NCI-H2196 (cell line): ENCODE results near the gene LGR4.
"Not testable (repeated sequence)": the region's sequence is repeated elsewhere in the genome, so short reads cannot be mapped to it uniquely, and the experiment has no call there.

Experiments used
- DNase-seq: peaks from one replicate; lab custom pipeline; 2025; ENCODE audit not compliant: unreplicated experiment; lab: John Stamatoyannopoulos, UW

The LGR4 gene, protein sequence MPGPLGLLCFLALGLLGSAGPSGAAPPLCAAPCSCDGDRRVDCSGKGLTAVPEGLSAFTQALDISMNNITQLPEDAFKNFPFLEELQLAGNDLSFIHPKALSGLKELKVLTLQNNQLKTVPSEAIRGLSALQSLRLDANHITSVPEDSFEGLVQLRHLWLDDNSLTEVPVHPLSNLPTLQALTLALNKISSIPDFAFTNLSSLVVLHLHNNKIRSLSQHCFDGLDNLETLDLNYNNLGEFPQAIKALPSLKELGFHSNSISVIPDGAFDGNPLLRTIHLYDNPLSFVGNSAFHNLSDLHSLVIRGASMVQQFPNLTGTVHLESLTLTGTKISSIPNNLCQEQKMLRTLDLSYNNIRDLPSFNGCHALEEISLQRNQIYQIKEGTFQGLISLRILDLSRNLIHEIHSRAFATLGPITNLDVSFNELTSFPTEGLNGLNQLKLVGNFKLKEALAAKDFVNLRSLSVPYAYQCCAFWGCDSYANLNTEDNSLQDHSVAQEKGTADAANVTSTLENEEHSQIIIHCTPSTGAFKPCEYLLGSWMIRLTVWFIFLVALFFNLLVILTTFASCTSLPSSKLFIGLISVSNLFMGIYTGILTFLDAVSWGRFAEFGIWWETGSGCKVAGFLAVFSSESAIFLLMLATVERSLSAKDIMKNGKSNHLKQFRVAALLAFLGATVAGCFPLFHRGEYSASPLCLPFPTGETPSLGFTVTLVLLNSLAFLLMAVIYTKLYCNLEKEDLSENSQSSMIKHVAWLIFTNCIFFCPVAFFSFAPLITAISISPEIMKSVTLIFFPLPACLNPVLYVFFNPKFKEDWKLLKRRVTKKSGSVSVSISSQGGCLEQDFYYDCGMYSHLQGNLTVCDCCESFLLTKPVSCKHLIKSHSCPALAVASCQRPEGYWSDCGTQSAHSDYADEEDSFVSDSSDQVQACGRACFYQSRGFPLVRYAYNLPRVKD

DNA sequence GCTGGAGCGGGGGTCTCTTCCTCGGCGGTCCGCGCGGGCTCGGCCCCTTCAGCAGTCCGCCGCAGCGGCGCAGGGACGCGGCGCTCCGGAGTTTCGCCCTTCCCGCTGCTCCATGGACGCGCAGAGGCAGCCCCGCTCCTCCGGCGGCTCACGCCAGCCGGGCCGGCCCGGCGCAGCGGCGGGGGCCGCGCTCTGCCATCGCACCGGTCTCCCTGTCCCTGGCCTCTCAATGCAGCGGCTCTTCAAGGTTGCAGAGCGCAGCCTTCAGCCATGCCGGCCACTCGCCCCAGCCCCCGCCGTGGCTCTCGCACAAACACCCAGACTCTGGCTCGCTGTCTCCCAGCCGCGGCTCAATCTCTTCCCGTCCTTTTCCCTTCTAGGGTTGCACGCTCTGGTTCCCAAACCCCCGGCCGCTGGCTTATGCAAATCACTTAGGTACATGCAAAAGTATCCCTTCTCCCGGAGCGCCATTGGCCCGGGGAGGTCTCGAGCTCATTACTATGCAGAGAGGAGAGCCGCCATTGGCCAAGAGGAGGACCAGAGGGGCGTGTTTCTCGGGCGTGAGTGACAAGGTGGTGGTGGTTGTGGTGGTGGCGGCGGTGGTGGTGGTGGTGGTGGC lies at the start of gene LGR4:
Gene LGR4 (minus strand): TSS at position 393 of the 619 bp plus-strand sequence. CDS start 488 bp downstream, outside the sequence.
- peak; percentile 93 for DNase-seq

DNA sequence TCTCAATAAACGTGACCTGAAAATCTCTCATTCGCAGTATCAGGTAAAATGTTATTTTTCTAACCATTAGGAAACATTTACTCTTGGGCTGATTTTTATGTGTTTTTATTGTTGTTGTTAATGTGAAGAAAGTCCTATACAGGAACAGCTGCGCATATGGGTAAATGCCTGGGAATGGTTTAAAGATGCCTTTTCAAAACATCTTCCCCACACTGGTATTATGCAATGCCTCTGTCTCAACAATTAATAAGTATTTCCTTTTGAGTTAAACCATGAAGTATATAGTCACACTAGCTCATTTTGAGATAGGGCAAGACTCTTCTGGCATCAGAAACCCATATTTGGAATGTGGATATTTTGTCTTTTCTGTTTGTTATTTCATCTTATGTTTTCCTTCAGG lies 47.6 kb upstream of the LGR4 start:
- DNase-seq: no peak

DNA sequence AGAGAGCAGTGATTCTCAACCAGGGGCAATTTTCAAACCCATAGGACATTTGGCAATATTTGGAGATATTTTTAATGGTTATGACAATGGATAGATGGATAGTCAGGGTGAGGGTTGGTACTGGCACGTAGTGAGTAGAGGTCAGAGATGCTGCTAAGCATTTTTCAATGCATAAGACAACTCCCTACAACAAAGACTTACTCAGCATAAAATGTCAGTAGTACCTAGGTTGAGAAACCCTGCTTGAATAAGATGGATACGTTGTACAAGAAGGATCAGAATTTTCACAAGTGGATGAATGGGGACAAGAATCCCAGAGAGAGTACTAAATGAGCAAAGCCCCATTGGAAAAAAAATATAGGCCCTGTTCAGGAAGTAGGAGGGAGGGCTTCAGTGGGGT lies 45.9 kb upstream of the LGR4 start:
- no peak for DNase-seq

DNA sequence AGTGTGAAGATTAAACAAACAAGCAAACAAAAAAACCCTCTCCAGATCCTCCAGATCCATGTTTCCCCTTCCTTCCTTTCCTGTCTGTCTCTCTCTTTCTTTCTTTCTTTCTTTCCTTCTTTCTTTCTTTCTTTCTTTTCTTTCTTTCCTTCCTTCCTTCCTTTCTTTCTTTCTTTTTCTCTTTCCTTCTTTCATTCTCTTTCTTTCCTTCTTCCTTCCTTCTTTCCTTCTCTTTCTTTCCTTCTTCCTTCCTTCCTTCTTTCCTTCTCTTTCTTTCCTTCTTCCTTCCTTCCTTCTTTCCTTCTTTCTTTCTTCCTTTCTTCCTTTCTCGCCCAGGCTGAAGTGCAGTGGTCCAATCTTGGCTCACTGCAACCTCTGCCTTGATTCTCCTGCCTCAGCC lies 44.9 kb upstream of the LGR4 start:
- DNase-seq: not testable (repeated sequence)

DNA sequence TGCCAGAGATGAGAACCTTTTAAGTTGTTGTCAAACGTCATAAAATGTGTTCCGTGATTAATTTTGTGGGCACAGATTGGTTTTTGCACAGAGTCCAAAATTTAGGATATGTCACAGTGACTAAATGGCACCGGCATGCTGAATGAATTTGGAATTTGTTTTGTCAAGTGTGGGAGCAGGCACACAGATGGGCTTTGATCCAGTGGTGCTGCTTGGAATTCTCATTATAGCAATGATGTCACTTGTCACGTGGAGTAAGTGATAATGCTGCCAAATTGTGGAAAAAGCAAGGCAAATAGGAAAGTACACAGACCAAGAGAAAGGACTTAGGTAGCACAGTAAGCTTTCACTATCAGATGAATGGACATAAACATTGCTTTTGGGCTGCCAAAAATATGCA lies 42.0 kb upstream of the LGR4 start:
- DNase-seq: no peak

DNA sequence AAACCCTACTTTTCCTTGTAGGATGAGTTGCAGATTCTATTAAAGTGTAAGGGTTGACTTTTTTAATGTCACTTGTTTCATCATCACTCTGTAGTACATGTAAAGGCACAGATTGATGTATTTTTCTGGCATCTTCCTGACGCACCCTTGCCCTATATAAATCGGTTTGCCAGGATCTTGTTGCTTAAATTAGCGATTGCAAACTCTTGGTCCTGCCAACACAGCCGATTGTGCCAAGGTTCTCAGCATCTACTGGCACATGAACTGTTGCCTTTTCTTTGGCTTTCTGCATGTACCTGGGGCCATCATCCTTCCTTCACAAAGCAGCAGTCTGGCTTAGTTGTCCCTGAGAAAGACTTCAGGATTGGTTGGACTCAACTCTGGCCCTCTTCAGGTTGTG lies 41.5 kb upstream of the LGR4 start:
- DNase-seq: no peak

DNA sequence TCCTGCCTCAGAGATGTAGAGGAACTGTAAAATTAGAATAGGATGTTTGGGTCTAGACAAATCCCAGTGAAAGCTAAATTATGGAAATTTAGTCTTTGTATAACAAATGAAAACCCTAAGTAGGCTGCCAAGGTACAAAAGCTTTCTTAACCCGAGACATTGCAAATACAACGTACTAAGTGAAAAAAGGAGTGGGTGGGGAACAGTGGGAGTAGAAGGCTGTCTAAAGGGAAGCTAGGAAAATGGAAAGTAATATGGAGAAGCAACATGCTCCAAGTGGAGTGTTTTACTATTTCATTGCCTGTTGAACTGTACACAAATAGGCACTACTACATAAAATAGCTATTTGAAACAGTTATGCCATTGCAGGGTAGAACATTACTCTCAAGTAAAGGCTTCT lies 40.8 kb upstream of the LGR4 start:
- DNase-seq: no peak

DNA sequence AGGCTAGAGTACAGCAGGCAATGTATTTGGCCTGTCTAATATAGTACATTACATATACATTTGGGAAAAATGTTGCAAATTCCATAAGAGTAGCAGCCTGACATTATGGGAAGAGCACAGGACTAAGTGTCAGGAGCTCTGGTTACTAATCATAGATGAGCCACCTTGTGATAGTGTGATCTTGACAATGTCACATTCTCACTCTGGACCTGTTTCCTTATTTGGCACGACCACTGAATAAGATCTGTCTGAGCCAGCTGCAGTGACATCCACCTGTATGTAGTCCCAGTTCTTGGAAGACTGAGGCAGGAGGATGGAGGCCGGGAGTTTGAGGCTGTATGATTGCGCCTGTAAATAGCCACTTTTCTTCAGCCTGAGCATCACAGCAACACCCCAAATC lies 39.6 kb upstream of the LGR4 start:
- DNase-seq: no peak

DNA sequence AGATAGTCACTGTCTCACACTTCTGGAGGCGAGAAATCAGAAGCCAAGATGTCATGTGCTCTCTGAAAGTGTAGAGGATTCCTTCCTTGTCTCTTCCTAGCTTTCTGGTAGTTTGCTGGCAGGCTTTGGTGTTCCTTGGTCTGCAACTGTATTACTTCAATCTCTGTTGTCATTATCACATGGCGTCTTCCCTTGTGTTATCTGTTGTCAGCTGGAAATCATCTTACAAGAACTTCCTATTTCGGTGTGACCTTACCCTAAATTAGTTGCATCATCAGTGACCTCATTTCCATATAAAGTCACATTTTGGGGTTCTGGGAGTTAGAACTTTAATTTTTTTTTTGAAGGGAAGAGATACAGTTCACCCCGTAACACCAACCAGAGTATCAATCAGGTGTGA lies 37.3 kb upstream of the LGR4 start:
- DNase-seq: no peak

DNA sequence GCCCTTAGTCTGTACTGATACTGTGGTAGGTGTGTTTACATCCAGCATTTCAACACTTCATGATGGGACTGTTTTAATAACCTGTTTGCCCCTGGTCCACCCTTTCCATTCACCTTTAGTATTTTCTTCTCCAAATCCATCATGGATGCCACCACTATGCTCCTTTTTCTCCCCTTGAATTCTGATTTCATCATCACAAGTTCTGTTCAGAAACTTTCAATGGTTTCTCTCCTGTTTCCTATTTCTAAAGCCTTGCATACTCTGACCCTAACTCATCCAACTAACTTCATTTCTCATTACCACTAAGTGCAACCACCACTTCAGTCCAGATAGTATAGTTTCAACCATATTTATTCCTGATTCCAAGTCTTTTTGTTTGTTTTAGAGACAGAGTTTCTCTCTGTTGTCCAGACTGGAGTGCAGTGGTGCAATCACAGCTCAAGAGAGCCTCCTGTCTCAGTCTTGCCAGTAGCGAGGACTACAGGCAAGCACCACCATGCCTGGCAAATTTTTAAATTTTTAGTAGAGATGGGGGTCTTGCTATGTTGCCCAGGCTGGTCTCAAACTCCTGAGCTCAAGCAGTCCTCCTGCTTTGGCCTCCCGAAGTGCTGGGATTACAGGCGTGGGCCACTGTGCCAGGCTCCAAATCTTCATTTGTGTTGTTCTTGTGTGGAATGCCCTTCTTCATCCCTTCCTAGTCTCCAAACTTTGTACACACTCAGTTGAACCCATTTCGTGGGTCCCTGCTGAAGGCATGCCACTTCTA lies 35.1 kb upstream of the LGR4 start:
- no peak for DNase-seq

DNA sequence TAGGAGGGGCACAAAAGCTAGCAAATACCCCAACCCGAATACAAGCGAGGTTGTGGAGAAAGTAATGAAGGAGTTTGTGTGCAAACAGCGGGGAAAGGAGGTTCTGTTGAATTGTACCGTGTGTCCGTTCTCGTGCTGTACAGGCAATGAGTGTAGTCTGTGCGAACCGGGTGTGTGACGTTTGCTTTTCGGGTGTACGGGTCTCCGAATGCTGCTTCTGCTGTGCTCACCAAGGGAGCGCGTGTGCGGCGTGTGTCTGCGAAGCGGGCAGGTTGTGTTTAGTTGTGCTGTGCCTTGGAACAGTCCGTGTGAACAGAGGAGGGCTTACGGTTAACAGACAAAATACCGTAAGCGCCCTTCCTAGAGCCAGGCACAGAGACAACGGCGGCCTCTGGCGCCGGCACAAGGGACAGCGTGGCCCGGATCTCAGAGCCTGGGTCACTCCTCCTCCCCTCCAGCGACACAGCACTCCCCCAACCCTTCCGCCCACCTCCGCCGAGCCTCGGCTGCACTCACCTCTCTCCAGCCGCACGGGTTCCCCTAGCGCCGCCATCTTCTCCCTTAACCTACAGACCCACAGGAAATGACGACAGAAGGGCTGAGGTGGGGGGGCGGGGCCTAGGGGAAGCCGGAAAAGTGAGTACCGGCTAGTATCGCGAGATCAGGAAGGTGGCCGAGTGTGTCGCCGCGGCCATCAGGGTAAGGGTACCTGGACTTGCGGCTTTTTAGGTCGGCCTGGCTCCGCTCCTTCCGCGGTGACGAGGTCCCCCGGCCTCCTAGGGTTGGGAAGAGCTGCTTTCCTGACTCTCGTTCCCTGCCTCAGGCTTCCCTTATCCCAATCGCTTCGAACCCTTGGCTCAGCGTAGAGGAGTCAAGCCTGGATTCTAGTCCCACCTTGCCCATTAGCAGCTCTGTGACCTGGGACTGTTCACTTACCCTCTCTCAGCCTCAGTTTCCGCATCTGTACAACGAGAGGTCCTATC lies 33.9 kb upstream of the LGR4 start, which contains the start of gene LIN7C:
Gene LIN7C (minus strand): TSS at position 570 of the 983 bp plus-strand sequence. CDS start 17 bp downstream, at position 553.
- DNase-seq: peak; percentile 92

DNA sequence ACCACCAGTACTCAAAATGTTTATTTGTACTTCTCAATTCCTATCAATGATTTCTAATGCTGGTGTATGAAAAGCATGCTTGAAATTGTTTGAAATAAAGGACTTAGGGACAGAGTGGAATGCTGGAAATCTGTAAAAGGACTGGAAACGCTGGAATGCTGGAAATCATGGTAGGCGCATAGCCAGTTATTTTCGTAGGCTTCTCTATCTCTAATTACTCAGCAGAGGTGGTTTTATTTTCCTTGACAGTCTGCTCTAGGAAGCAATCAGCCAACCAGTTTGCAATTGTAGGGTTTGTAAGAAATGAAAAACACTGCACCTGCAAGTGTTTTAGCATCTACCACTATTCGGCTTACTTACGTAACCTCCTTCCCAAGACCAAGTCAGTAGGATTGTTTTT lies 33.2 kb upstream of the LGR4 start:
- no peak for DNase-seq

DNA sequence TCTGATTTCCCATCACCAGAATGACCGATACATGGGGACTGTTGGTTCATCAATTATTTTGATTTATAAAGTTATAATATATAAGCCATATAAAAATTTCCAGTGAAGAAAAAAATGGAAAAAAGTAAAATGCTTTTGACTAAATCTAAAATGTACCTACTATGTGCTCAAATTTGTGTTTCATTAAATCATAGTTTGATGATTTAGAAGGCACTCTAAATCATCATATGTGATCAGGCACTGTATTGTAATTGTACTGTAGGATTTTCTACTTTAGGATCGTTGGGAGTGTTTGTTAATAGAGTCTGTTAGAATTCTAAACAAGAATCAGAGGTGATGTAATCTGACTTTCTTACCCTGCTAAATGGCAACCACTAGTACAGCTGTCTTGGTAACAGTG lies 31.6 kb upstream of the LGR4 start:
- DNase-seq: no peak

DNA sequence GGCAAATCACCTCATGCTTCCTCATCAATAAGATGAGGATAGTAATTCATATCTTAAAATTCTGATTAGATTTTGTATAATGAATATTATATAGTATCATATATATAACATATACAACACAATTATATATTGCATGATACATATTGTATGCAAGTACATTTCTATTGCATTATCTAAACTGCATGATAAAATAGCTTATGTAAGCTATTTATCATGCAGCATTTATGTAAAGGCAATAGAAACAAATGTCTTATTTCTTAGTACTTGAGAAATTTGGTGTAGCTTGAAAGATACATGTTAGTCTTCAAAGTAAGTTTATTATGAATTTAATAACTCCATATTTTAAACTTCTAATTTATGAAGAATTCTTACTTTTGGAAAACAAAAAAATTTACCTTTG lies 28.5 kb upstream of the LGR4 start:
- no peak for DNase-seq

DNA sequence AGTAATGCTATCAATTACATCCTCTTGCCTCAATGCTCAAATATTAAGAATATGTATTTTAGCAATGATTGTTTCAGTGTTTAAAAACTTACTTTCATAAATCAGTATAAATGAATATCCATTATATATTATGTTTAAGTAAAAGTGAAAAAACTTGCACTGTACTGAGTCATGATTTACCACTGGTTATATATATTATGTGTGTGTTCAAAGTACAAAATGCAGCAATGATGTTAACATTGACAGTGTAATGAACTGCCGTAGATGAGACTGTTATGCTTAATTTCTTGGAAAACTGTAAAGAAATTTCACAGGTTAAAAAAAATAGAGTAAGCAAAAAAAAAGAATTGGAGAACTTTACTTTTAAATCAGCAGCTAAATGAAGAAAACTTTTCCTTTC lies 25.3 kb upstream of the LGR4 start:
- DNase-seq: no peak

DNA sequence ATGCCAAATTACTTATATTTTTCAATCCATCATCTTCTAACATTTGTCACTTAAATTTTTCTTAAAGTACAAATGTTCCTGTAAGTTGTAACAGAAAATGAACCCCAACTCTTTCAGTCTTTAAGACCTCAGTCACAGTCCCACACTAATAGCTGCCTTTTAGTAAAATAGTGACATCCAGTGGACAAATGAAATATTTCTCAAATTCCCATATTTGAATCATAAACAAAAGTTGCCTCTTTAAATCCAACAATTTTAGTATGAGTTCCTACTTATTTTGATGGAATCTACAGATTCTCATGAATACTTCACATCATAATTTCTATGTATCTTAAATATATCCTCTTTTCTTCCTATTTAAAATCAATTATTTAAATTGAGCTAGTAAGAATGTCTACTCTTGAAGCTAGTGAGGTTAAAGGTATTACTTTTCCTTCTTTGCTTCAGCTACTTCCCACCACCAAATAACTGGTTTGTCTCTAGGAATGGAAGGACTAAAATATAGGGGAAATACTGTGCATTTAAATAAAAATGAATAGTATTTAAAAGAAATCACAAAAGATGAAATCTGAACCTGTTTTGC lies 24.8 kb upstream of the LGR4 start:
- DNase-seq: peak; percentile 36

DNA sequence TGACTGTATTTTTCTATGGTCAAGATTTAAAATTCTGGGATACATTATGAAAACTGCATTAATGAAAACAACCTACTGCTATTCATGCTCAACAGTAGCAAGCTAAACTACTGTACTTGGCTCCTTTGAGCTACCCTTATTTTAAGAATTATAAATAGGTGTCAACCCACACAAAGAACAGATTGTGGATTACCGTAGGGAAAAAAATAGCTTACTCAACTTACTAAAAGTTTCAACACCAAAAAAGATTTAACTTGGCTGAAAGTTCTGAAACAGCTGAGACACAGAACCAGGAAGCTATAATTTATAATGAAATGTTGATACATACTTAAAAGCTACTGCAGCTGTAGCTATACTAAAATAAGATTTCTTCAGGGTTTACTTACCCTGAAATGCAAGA lies 23.9 kb upstream of the LGR4 start:
- DNase-seq: no peak

DNA sequence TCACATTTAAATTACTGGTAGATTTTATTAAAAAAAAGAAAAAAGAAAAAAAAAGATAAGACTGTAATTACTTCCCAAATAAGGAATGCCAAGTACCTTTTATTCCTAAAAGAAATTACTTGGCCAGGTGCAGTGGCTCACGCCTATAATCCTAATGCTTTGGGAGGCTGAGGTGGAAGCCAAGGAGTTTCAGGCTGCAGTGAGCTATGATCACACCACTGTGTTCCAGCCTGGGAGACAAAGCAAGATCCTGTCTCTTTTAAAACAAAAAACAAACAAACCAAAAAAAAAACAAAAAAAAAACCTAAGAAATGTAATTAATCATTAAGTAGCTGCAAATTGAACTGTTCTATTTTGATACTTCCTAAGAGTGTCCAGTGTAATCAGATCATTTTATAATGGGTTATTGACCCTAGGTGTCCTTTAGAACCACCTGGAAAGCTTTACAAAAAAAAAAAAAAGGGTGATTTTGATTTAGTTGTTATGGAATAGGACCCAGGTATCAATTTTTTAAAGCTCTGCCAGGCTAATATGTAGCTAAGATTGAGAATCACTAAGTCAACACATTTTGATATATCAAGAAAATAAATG lies 23.2 kb upstream of the LGR4 start:
- DNase-seq: no peak

DNA sequence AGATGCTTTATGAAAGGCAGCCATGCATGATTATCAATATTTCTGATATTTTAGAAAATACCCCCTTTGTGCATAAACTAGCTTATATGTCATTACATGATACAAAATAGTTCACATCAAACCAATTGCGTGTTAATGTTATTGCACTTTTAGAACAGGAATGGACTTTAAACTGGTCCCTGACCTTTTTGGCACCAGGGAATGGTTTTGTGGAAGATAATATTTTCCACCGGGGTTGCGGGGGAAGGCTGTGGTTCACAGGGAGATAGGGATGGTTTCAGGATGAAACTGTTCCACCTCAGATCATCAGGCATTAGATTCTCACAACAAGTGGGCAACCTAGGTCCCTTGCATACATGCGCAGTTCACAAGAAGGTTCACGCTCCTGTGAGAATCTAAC lies 16.5 kb upstream of the LGR4 start:
- DNase-seq: no peak
